ENCODE measurements around the gene RANBP3L.
"Not testable (repeated sequence)": the region's sequence is repeated elsewhere in the genome, so short reads cannot be mapped to it uniquely, and the experiment has no call there.

RANBP3L gene

GRCh38 chr5:36206913-36207312 lies 94.8 kb downstream of the RANBP3L start:
- no peak for DNase-seq (ENCODE audit: low spot score)

GRCh38 chr5:36205329-36205728 lies 96.4 kb downstream of the RANBP3L start:
- DNase-seq (ENCODE audit: low spot score), result no peak

GRCh38 chr5:36202521-36202961 lies 99.2 kb downstream of the RANBP3L start:
- no peak for DNase-seq (ENCODE audit: low spot score)

- no peak for DNase-seq (ENCODE audit: low spot score)
These were observed 101.2 kb downstream of the RANBP3L start for GRCh38 chr5:36200513-36200912.

- no peak for DNase-seq (ENCODE audit: low spot score)
These were observed 102.1 kb downstream of the RANBP3L start for GRCh38 chr5:36199620-36200019.

- DNase-seq (ENCODE audit: low spot score), result not testable (repeated sequence)
These were observed 102.9 kb downstream of the RANBP3L start for GRCh38 chr5:36198783-36199182.
